Measurements from ENCODE around the gene GZF1.

DNA sequence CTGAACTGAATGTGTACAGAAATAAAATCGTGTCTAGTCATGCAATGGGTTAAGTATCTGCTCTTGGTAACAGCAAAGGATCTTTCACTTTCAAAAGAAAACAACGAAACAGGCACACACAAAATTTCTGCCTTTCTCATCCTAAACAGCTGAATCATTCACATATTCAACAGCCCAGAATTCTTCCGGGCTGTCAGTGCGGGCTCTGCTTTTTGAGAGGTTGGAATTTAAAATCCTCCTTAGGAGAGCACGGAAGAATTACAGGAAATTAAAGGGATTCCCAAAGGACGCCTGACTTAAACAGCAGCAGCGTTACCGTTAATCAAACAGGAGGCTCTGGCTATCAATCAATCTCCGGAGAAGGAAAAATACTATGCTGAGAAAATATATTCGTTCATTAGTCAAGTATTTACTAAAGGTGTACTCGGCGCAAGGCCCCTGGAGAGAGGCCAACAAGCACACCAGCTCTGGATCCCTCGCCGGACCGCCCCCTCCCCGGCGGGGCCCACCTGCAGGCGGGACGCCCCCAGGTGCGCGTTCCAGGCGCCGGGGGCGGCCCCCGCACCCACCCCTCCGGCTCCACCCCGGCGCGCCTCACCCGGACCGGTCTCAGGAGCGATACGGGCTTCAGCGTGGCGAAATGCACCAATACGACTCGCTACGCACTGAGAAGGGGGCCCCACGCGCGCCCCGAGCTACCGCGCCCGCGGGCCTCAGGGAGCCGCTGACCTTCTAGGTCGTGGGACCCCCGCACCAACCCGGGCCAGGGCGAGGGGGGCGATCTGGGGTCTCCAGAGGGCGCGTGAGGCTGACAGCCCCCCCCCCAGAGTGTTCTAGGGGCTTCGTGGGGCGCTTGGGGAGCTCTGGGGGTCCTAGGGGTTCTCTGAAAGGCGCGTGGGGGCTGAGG lies 58.3 kb downstream of the GZF1 start:
- TF ChIP-seq EZH2 (IDR thresholded peaks at IDR 0.05; ENCODE audit: insufficient read depth, poor library complexity, severe bottlenecking), result no peak
- TF ChIP-seq EZH2phosphoT487 (IDR thresholded peaks at IDR 0.05; ENCODE audit: insufficient read depth, low read depth), result no peak

Data from GM23248 (cell line).